A673 (cell line): ENCODE data around the gene DAD1.

Experiments used
- EZH2 ChIP-seq: fragments of 200-600 bp; sonication (generic); IDR thresholded peaks from 2 replicates; pipeline ENCODE4 v1.6.1; 2017; ENCODE audit warnings: borderline replicate concordance, low read depth, mild to moderate bottlenecking, mixed read lengths, antibody characterized with exemption, low read length; ENCODE audit not compliant: poor library complexity, severe bottlenecking
- TF ChIP-seq, protein P1 (sequence below): fragments of 300-800, 200-600 bp; sonication (generic); conservative IDR thresholded peaks from 2 replicates; pipeline ENCODE4 v1.5.1; 2017; ENCODE audit warnings: low read depth, mild to moderate bottlenecking, antibody characterized with exemption, low read length, moderate library complexity, mixed read lengths

DNA sequence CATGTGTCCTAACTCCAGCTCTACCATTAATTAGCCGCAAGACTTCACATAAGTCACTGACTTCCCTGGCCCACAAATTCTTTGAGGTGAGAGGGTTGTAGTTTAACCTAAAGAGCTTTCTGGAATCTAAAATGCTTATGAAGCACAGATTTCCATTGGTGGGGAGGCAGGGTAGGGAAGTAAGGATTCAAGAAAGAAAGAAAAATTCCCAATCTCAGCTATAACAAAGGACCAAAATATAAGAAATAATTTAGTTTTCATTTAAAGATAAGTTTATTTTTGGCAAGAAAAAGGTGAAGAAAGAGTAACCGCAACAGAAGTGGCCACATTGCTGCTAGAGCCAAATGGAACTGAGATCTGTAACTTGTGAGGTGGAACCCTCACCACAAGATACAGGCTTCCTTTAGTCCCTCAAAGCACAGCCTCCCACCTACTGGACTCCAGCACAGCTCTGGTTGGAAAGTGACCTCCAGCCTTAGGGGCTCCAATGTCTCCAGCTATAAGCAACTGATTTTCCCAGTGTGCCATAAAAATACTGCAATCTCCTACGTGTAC is 23.6 kb downstream of the DAD1 start:
- no peak for TF ChIP-seq EZH2
- TF ChIP-seq, protein P1, sequence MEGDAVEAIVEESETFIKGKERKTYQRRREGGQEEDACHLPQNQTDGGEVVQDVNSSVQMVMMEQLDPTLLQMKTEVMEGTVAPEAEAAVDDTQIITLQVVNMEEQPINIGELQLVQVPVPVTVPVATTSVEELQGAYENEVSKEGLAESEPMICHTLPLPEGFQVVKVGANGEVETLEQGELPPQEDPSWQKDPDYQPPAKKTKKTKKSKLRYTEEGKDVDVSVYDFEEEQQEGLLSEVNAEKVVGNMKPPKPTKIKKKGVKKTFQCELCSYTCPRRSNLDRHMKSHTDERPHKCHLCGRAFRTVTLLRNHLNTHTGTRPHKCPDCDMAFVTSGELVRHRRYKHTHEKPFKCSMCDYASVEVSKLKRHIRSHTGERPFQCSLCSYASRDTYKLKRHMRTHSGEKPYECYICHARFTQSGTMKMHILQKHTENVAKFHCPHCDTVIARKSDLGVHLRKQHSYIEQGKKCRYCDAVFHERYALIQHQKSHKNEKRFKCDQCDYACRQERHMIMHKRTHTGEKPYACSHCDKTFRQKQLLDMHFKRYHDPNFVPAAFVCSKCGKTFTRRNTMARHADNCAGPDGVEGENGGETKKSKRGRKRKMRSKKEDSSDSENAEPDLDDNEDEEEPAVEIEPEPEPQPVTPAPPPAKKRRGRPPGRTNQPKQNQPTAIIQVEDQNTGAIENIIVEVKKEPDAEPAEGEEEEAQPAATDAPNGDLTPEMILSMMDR = no peak
